GM12875 (cell line): ENCODE data around the gene CPT1B.
"Not testable (repeated sequence)": the region's sequence is repeated elsewhere in the genome, so short reads cannot be mapped to it uniquely, and the experiment has no call there.

ENCODE experiments used
- H3K4me3 ChIP-seq: one replicate; pipeline ENCODE4 v1.5.1; 2011; ENCODE audit warnings: low read depth, low read length, control low read depth
- TF ChIP-seq, protein P1 (sequence below): IDR thresholded peaks from 2 replicates; pipeline ENCODE4 v1.5.1; 2011; ENCODE audit warnings: low read depth, mild to moderate bottlenecking, control low read depth, inconsistent platforms, low read length, moderate library complexity, borderline replicate concordance; ENCODE audit not compliant: insufficient read depth

Gene CPT1B

DNA sequence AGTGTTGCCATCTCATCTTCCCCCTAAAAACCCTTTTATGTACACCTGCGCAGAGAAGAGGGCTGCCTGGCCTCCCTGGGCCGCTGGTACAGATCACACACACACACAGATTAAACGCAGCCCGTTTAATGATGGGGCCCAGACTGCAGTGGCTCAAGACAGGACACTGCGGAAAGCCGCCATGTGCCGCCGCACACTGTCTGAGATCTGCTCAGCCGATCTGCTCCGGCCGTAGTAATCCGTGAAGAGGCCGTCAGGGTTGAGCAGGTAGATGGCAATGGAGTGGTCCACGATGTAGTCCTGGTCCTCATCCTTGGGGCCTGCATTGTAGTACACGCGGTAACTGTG lies 54.8 kb downstream of the CPT1B start:
- TF ChIP-seq, protein P1, sequence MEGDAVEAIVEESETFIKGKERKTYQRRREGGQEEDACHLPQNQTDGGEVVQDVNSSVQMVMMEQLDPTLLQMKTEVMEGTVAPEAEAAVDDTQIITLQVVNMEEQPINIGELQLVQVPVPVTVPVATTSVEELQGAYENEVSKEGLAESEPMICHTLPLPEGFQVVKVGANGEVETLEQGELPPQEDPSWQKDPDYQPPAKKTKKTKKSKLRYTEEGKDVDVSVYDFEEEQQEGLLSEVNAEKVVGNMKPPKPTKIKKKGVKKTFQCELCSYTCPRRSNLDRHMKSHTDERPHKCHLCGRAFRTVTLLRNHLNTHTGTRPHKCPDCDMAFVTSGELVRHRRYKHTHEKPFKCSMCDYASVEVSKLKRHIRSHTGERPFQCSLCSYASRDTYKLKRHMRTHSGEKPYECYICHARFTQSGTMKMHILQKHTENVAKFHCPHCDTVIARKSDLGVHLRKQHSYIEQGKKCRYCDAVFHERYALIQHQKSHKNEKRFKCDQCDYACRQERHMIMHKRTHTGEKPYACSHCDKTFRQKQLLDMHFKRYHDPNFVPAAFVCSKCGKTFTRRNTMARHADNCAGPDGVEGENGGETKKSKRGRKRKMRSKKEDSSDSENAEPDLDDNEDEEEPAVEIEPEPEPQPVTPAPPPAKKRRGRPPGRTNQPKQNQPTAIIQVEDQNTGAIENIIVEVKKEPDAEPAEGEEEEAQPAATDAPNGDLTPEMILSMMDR, result no peak
- no peak overlapping the region for H3K4me3 ChIP-seq

DNA sequence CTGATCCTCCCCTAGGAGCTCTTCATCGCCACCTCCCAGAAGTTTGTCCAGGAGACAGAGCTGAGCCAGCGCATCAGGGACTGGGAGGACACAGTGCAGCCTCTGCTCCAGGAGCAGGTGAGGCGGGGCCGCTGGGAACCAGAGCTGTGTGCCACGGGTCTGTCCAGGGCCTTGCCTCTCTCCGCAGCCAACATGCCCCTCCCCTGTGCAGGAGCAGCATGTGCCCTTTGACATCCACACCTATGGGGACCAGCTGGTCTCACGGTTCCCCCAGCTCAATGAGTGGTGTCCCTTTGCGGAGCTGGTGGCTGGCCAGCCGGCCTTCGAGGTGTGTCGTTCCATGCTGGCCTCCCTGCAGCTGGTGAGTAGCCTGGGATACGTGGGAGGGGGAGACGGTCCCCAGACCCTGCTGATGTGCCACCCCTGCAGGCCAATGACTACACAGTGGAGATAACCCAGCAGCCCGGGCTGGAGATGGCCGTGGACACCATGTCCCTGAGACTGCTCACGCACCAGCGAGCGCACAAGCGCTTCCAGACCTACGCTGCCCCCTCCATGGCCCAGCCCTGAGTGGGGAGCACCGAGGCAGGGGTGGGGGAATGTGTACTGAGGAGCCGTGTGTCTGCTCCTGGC lies 55.3 kb downstream of the CPT1B start:
- TF ChIP-seq, protein P1, result no peak
- no peak overlapping the region for H3K4me3 ChIP-seq

DNA sequence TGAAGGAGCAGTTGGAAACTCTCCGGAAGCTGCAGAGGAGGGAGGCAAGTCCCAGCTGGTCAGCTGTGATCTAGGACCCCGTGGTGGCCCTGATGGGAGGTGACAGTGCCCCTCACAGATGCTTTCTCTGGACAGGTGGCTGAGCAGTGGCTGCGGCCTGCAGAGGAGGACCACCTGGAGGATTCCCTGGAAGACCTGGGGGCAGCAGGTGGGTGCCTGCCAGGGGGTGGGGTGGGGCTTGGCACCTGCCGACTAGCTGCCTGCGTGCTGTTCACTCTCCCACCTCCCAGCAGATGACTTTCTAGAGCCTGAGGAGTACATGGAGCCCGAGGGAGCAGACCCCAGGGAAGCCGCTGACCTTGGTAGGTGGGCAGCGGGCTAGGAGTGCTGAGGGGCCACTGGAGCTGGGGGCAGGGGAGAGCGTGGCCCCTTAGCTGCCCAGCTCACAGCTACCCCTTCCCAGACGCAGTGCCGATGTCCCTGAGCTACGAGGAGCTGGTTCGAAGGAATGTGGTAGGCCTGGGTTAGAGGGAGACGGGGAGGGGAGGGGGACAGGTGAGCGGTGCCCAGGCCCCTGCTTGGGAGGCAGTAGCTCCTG lies 55.9 kb downstream of the CPT1B start:
- H3K4me3 ChIP-seq, result no peak overlapping the region

DNA sequence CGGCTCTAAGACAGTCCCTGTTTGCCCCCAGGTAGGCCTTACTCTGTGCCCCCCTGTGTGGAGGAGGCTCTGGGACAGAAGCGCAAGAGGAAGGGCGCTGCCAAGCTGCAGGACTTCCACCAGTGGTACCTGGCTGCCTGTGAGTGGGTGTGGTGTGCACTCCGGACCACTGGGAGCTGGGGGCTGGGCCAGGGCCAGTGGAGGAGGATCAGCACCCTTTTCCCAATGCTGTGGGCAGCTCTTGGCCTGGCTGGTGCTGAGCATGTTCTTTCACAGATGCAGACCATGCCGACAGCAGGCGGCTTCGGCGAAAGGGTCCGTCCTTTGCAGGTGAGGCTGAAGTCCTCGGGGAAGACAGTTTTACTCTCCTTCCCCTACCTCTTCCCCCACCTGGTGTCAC lies 56.5 kb downstream of the CPT1B start:
- no peak overlapping the region for H3K4me3 ChIP-seq
- TF ChIP-seq, protein P1, result no peak

More for the DNA sequence above, 55.9 kb downstream of the CPT1B start:
- TF ChIP-seq, protein P1, result no peak

DNA sequence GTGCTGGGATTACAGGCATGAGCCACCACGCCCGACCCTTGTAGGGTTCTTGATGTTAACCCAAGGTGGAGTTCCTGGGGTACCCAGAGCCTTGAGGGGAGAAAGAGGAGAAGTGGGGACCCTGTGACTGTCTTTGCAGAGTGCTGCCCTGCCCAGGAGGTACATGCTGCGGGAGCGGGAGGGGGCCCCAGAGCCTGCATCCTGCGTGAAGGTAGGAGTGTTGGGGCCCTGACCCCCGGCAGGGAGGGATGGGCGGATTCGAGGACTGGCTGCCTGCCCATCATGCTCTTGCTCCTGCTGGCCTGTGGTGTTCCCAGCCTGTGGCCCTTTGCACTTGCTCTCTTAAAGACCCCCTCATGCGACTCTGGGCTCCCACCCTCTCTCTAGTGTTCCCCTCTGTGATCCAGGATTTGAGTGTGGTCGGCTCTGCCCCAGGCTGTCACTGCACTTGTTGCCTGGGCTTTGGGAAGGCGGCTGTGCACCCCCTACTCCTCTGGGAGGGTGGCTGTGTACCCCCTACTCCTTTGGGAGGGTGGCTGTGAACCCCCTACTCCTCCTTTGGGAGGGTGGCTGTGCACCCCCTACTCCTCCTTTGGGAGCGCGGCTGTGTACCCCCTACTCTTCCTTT lies 57.3 kb downstream of the CPT1B start:
- TF ChIP-seq, protein P1, result no peak
- no peak overlapping the region for H3K4me3 ChIP-seq

DNA sequence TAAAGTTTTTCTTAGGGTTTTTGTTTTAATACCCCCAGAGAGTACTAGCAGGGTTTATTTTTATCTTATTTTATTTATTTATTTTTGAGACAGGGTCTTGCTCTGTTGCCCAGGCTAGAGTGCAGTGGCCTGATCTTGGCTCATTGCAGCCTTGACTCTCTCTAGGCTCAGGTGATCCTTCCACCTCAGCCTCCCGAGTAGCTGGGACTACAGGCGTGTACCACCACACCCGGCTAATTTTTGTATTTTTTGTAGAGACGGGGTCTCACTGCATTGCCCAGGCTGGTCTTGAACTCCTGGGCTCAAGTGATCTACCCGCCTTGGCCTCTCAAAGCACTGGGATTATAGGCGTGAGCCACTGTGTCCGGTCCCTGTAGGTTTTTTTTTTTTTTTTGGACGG lies 58.0 kb downstream of the CPT1B start:
- not testable (repeated sequence) for H3K4me3 ChIP-seq

DNA sequence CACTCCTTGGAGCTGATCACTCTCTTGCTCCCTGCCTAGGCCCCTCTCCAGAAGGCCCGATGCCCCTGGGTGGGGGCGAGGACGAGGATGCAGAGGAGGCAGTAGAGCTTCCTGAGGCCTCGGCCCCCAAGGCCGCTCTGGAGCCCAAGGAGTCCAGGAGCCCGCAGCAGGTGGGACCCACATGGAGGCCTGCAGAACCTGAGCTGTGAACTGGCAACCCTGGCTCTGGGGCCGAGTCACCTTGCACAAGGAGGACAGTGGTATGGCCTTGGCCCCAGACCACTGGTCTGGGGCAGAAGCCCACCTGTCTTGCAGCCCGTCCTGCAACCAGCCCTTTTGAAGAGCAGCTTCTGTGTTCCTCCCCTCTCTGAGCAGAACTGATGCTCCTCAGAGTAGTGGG lies 59.1 kb downstream of the CPT1B start:
- TF ChIP-seq, protein P1, result no peak
- H3K4me3 ChIP-seq, result no peak overlapping the region
